Measurements from ENCODE around the gene PTPN3.

GRCh38 chr9:109452761-109453160 is 45.3 kb downstream of the PTPN3 start:
- TF ChIP-seq SUZ12 (IDR thresholded peaks at IDR 0.05; ENCODE audit: extremely low read depth, insufficient read depth, insufficient read length) (no peak), ZNF274 (IDR thresholded peaks at IDR 0.05; ENCODE audit: low read depth, low read length) (no peak)
